A549 (cell line): ENCODE results near the gene DUSP23. TPM values are rescaled to one million over a fixed set of nuclear protein-coding genes. Genes with fewer than 3 reads are reported as not detected.

Source experiments
- ATAC-seq, 2 experiments: fragments of 200-7000 bp in 1 of 2; fragments of >200 bp in 1 of 2; cut with Nextera tagmentation in 1 of 2; cut with Tn5 transposase in 1 of 2; 3 replicates each; pipeline versions ENCODE4 v1.8.0 to v1.9.1; 2018 to 2020; ENCODE audit warnings: mild to moderate bottlenecking in 1 of 2, moderate library complexity in 1 of 2
- CTCF ChIA-PET: fragments of 300-600 bp; sonication (Branson Sonifier 250); formaldehyde crosslinking; extraction: SDS; loops from one replicate; lab custom pipeline; 2021; ENCODE audit warnings: antibody characterized with exemption, inconsistent platforms; lab: Yijun Ruan, JAX
- POLR2A ChIA-PET: fragments of 350-600 bp; formaldehyde crosslinking; extraction: SDS; loops from one replicate; lab custom pipeline; 2021; ENCODE audit warnings: antibody characterized with exemption, inconsistent platforms; lab: Yijun Ruan, JAX
- DNase-seq, 2 experiments: peaks; one replicate each; pipeline versions ENCODE4 v3.0.0 to v3.0.0-alpha.2; 2011 to 2016; ENCODE audit warnings: low read depth in 1 of 2, low spot score in 1 of 2
- FAIRE-seq: peaks from 2 replicates; lab custom pipeline; 2011; peaks lifted over from hg19 to GRCh38; lab: Jason Lieb, UNC
- H3K27ac ChIP-seq, 2 experiments: fragments of >200 bp; sonication (Bioruptor Twin); formaldehyde crosslinking; 3 replicates each; pipeline ENCODE4 v1.5.1; 2016 to 2017
- H3K4me1 ChIP-seq: fragments of >200 bp; sonication (Bioruptor Twin); formaldehyde crosslinking; 3 replicates; pipeline ENCODE4 v1.6.1; 2016
- H3K4me2 ChIP-seq: fragments of >200 bp; sonication (Bioruptor Twin); formaldehyde crosslinking; 3 replicates; pipeline ENCODE4 v1.6.1; 2016
- H3K4me3 ChIP-seq: fragments of >200 bp; sonication (Bioruptor Twin); formaldehyde crosslinking; 3 replicates; pipeline ENCODE4 v1.5.1; 2016
- H3K9me3 ChIP-seq: fragments of >200 bp; sonication (Bioruptor Twin); formaldehyde crosslinking; 3 replicates; pipeline ENCODE4 v1.6.1; 2016
- CHD2 ChIP-seq: fragments of 150-350 bp; IDR thresholded peaks from 2 replicates; pipeline ENCODE4 v1.6.1; 2014; ENCODE audit warnings: low read length; ENCODE audit not compliant: partially characterized antibody
- CTCF ChIP-seq: fragments of >200 bp; sonication (Bioruptor Twin); formaldehyde crosslinking; IDR thresholded peaks from 3 replicates; pipeline ENCODE4 v1.5.1; 2016
- EP300 ChIP-seq, 2 experiments: fragments of >200 bp; sonication (Bioruptor Twin); formaldehyde crosslinking; IDR thresholded peaks; 2 replicates in 1 of 2; 3 replicates in 1 of 2; pipeline ENCODE4 v1.6.1; 2016 to 2017
- ESRRA ChIP-seq: fragments of 150-350 bp; IDR thresholded peaks from 2 replicates; pipeline ENCODE4 v1.6.1; 2014; ENCODE audit warnings: mild to moderate bottlenecking, low read length, borderline replicate concordance
- FOSB ChIP-seq: fragments of 250-450 bp; sonication (Bioruptor Pico); IDR thresholded peaks from 2 replicates; pipeline ENCODE4 v1.5.0; 2020; ENCODE audit warnings: mild to moderate bottlenecking, moderate library complexity
- GATA3 ChIP-seq: IDR thresholded peaks from 2 replicates; pipeline ENCODE4 v1.6.1; 2012; ENCODE audit warnings: borderline replicate concordance
- HMGXB4 ChIP-seq: fragments of 250-450 bp; sonication (Bioruptor Pico); IDR thresholded peaks from 2 replicates; pipeline ENCODE4 v1.5.0; 2021; ENCODE audit warnings: mild to moderate bottlenecking, moderate library complexity, borderline replicate concordance
- HOXB13 ChIP-seq: fragments of 250-450 bp; sonication (Bioruptor Pico); IDR thresholded peaks from 2 replicates; pipeline ENCODE4 v1.5.0; 2020; ENCODE audit warnings: low read depth, mild to moderate bottlenecking, moderate library complexity
- HOXB5 ChIP-seq: fragments of 250-450 bp; sonication (Bioruptor Pico); IDR thresholded peaks from 2 replicates; pipeline ENCODE4 v1.5.0; 2020; ENCODE audit warnings: mild to moderate bottlenecking, moderate library complexity
- MAFK ChIP-seq: fragments of 450-650 bp; IDR thresholded peaks from 2 replicates; pipeline ENCODE4 v1.6.1; 2014; ENCODE audit not compliant: partially characterized antibody
- MAZ ChIP-seq: fragments of 150-350 bp; IDR thresholded peaks from 2 replicates; pipeline ENCODE4 v1.6.1; 2014; ENCODE audit warnings: antibody characterized with exemption, low read depth, low read length, borderline replicate concordance
- MYC ChIP-seq: IDR thresholded peaks from 2 replicates; pipeline ENCODE4 v1.6.1; 2012; ENCODE audit warnings: mild to moderate bottlenecking, inconsistent platforms, low read length, improper control_type of control experiment, borderline replicate concordance
- RARB ChIP-seq: fragments of 250-450 bp; sonication (Bioruptor Pico); IDR thresholded peaks from 2 replicates; pipeline ENCODE4 v1.8.0; 2021; ENCODE audit warnings: mild to moderate bottlenecking, moderate library complexity
- RCOR1 ChIP-seq: fragments of 150-350 bp; IDR thresholded peaks from 2 replicates; pipeline ENCODE4 v1.6.1; 2014; ENCODE audit warnings: antibody characterized with exemption, low read length, low read depth
- RFX5 ChIP-seq: fragments of 450-650 bp; IDR thresholded peaks from 2 replicates; pipeline ENCODE4 v1.7.1; 2014; ENCODE audit warnings: antibody characterized with exemption, mild to moderate bottlenecking, moderate library complexity
- ZFP36 ChIP-seq: fragments of 450-650 bp; IDR thresholded peaks from 2 replicates; pipeline ENCODE4 v1.6.1; 2014; ENCODE audit warnings: borderline replicate concordance; ENCODE audit not compliant: partially characterized antibody
- WGBS: methylation state at CpG from one replicate; pipeline ENCODE4 v1.1.6; 2017; ENCODE audit errors: missing lambda C conversion rate; 5-methylcytosine and 5-hydroxymethylcytosine counted together
- polyA plus RNA-seq, 4 experiments: library from polyadenylated mRNA; depleted of rRNA in 3 of 4; stranded (reverse); fragments of >200 nt; fragmentation: RNase III in 1 of 4; extraction: RNeasy Plus Mini Kit Qiagen cat#74134 plus additional on column Dnase treatment in 1 of 4; gene quantifications; 2 replicates in 3 of 4; 3 replicates in 1 of 4; pipeline ENCODE4 v1.2.3, GENCODE V29; 2011 to 2017
- TF ChIP-seq, protein P1 (sequence below): fragments of >200 bp; sonication (Bioruptor Twin); formaldehyde crosslinking; IDR thresholded peaks from 2 replicates; pipeline ENCODE4 v1.6.1; 2016
- TF ChIP-seq, protein P2 (sequence below): fragments of 200-600 bp; sonication (generic); IDR thresholded peaks from 2 replicates; pipeline ENCODE4 v1.6.1; 2016; ENCODE audit warnings: antibody characterized with exemption, mild to moderate bottlenecking, moderate library complexity
- TF ChIP-seq, protein P3 (sequence below): fragments of >200 bp; sonication (Bioruptor Twin); formaldehyde crosslinking; IDR thresholded peaks from 3 replicates; pipeline ENCODE4 v1.6.1; 2016
- TF ChIP-seq, protein P4 (sequence below): fragments of 150-350 bp; IDR thresholded peaks from 2 replicates; pipeline ENCODE4 v1.6.1; 2014; ENCODE audit warnings: low read depth, mild to moderate bottlenecking, low read length

The DUSP23 gene
- polyA plus RNA-seq, 2 of the 4 experiments (the other 2 are of a cell fraction): 32.3 to 60.1 TPM

DNA sequence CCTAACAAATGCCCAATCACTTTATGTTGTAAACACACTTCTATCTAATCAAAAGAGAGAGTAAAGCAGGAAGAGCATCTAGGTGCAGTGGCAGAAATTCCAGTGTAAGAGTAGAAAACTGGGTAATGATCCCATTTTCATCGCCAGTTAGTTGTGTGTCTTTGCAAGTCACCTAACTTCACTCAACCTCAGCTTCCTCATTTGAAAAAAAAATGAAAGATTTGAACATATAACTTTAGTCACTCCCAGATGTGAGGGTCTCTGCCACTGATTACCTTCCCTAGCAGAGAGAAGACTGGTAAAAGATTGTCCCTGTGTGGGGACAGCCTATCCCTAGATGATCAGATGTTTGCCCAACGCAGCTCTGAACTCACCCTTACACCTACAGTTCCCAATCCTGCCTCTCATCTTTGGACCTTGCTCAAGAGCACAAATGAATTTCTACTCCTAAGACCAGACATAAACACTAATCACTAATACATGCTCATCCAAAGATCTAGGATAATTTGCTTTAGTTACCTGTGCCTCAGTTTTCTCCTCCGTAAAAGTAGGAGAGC, 25.2 kb upstream of the DUSP23 start:
- Histone ChIP-seq H3K4me3 (no peak overlapping the region), H3K4me2 (no peak overlapping the region), H3K9me3 (no peaks in the 10 kb centered on the region), H3K27ac (no peak overlapping the region), H3K4me1 (peaks cover 11% of the 10 kb centered on the region)
- DNase-seq: no peak
- 58% methylated on average over 3 of the region's 3 CpGs for WGBS
- CTCF ChIA-PET: no interaction called here
- TF ChIP-seq, protein P1, sequence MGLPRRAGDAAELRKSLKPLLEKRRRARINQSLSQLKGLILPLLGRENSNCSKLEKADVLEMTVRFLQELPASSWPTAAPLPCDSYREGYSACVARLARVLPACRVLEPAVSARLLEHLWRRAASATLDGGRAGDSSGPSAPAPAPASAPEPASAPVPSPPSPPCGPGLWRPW: no peak
- TF ChIP-seq MAZ (no peak), RARB (CRISPR knock-in tag) (no peak), HOXB5 (CRISPR knock-in tag) (no peak)
- FAIRE-seq: no peak
- no peak for ATAC-seq
- POLR2A ChIA-PET: no interaction called here

GRCh38 chr1:159756397-159756796, 24.4 kb upstream of the DUSP23 start:
- Histone ChIP-seq H3K27ac (no peak overlapping the region; a peak in 1 of 6 replicates), H3K9me3 (no peaks in the 10 kb centered on the region), H3K4me2 (no peak overlapping the region), H3K4me3 (no peak overlapping the region), H3K4me1 (peaks cover 11% of the 10 kb centered on the region)
- ATAC-seq (no peak), FAIRE-seq (no peak), DNase-seq (no peak)
- POLR2A ChIA-PET: no interaction called here
- TF ChIP-seq, protein P2, sequence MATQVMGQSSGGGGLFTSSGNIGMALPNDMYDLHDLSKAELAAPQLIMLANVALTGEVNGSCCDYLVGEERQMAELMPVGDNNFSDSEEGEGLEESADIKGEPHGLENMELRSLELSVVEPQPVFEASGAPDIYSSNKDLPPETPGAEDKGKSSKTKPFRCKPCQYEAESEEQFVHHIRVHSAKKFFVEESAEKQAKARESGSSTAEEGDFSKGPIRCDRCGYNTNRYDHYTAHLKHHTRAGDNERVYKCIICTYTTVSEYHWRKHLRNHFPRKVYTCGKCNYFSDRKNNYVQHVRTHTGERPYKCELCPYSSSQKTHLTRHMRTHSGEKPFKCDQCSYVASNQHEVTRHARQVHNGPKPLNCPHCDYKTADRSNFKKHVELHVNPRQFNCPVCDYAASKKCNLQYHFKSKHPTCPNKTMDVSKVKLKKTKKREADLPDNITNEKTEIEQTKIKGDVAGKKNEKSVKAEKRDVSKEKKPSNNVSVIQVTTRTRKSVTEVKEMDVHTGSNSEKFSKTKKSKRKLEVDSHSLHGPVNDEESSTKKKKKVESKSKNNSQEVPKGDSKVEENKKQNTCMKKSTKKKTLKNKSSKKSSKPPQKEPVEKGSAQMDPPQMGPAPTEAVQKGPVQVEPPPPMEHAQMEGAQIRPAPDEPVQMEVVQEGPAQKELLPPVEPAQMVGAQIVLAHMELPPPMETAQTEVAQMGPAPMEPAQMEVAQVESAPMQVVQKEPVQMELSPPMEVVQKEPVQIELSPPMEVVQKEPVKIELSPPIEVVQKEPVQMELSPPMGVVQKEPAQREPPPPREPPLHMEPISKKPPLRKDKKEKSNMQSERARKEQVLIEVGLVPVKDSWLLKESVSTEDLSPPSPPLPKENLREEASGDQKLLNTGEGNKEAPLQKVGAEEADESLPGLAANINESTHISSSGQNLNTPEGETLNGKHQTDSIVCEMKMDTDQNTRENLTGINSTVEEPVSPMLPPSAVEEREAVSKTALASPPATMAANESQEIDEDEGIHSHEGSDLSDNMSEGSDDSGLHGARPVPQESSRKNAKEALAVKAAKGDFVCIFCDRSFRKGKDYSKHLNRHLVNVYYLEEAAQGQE: no peak
- no peak for TF ChIP-seq MAFK
- TF ChIP-seq CHD2: no peak
- TF ChIP-seq HOXB5 (CRISPR knock-in tag): no peak
- no peak for TF ChIP-seq EP300 (IDR thresholded peaks at IDR 0.05)
- no peak for TF ChIP-seq ZFP36
- no peak for TF ChIP-seq ESRRA
- TF ChIP-seq RFX5: no peak
- no peak for TF ChIP-seq CTCF
- no peak for TF ChIP-seq FOSB (CRISPR knock-in tag)
- TF ChIP-seq MAZ: no peak
- TF ChIP-seq HMGXB4 (CRISPR knock-in tag): no peak
- no peak for TF ChIP-seq GATA3
- no peak for TF ChIP-seq RCOR1
- TF ChIP-seq, protein P3, sequence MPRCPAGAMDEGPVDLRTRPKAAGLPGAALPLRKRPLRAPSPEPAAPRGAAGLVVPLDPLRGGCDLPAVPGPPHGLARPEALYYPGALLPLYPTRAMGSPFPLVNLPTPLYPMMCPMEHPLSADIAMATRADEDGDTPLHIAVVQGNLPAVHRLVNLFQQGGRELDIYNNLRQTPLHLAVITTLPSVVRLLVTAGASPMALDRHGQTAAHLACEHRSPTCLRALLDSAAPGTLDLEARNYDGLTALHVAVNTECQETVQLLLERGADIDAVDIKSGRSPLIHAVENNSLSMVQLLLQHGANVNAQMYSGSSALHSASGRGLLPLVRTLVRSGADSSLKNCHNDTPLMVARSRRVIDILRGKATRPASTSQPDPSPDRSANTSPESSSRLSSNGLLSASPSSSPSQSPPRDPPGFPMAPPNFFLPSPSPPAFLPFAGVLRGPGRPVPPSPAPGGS: no peak
- TF ChIP-seq MYC: no peak
- no peak for TF ChIP-seq HOXB13 (CRISPR knock-in tag)
- TF ChIP-seq, protein P4, sequence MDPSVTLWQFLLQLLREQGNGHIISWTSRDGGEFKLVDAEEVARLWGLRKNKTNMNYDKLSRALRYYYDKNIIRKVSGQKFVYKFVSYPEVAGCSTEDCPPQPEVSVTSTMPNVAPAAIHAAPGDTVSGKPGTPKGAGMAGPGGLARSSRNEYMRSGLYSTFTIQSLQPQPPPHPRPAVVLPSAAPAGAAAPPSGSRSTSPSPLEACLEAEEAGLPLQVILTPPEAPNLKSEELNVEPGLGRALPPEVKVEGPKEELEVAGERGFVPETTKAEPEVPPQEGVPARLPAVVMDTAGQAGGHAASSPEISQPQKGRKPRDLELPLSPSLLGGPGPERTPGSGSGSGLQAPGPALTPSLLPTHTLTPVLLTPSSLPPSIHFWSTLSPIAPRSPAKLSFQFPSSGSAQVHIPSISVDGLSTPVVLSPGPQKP: no peak
- CTCF ChIA-PET: interaction anchor here (1.2 kb wide), 1 partner anchor 135 kb away, joined by 3 read pairs; no protein-coding TSS in a partner anchor
